ENCODE results near the gene RASA3.

RASA3 gene

GRCh38 chr13:114010401-114011101 lies 121.9 kb downstream of the RASA3 start:
- DNase-seq (ENCODE audit: low read depth in 4 of 4, low spot score in 1 of 4) = no peak

- DNase-seq (ENCODE audit: low read depth in 4 of 4, low spot score in 1 of 4) = no peak
Measured at GRCh38 chr13:114009590-114010400, 122.6 kb downstream of the RASA3 start.

- no peak for DNase-seq (ENCODE audit: low read depth in 4 of 4, low spot score in 1 of 4)
Measured at GRCh38 chr13:114008964-114009589, 123.3 kb downstream of the RASA3 start.

GRCh38 chr13:114007566-114007965 lies 124.9 kb downstream of the RASA3 start:
- DNase-seq (ENCODE audit: low read depth in 4 of 4, low spot score in 1 of 4) = no peak

GRCh38 chr13:114005206-114005724 lies 127.2 kb downstream of the RASA3 start:
- no peak for DNase-seq (ENCODE audit: low read depth in 4 of 4, low spot score in 1 of 4)

DNA sequence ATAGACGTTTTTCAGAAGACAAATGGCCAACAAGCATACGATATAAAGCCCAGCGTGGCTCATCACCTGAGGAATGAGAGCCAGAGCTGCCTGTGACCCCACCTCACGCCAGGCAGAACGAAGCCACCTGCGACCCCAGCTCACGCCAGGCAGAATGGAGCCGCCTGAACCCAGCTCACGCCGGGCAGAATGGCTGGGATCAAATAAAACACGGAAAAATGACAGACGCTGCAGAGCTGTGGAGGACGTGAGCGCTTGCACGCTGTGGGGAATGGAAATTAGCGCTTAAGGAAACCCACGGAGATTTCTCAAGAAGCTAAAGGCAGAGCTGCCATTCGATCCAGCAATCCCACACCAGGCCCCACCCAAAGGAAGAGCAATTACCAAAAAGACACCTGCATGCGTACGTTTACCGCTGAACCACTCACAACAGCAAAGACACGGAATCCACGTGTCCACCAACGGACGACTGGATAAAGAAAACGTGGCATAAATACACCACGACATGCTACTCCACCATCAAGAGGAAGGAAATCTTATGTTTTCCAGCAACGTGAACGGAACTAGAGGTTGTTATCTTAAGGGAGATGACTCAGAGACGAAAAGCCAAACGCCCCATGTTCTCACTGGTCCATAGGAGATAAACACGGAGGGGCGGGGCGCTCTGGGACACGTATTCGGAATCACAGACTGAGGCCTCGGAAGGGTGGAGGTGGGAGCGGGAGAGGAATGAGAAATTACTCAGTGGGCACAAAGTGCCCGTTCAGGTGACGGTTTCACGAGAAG lies 127.8 kb downstream of the RASA3 start:
- no peak for DNase-seq (ENCODE audit: low read depth in 4 of 4, low spot score in 1 of 4)

DNA sequence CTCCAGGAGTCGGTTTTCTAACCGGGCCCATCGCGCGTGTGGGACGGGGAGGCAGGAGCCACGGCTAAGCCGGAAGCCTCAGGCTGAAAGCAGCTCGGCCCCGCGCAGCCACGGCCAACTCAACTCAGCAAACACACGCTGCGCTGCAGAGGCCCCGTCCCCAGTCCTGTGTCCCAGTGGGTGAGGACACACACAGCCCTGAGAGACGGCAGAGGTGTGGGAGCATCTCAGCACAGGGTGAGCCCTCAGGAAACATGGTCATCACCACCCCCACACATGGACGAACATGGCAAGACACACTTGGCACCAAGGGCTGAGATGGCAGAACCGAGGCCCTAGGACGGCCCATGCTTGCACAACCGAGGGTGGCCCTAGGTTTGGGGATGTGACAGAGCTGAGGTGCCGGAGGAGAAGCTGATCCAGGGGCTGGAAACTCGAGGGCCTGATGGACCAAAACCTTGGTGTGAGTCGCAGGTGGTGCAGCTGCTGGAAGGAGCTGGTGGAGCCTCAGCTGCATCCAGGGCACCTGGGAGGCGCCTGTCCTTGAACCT lies 129.6 kb downstream of the RASA3 start:
- no peak for DNase-seq (ENCODE audit: low read depth in 4 of 4, low spot score in 1 of 4)

GRCh38 chr13:114002009-114002544 lies 130.3 kb downstream of the RASA3 start:
- DNase-seq (ENCODE audit: low read depth in 4 of 4, low spot score in 1 of 4) = no peak

DNA sequence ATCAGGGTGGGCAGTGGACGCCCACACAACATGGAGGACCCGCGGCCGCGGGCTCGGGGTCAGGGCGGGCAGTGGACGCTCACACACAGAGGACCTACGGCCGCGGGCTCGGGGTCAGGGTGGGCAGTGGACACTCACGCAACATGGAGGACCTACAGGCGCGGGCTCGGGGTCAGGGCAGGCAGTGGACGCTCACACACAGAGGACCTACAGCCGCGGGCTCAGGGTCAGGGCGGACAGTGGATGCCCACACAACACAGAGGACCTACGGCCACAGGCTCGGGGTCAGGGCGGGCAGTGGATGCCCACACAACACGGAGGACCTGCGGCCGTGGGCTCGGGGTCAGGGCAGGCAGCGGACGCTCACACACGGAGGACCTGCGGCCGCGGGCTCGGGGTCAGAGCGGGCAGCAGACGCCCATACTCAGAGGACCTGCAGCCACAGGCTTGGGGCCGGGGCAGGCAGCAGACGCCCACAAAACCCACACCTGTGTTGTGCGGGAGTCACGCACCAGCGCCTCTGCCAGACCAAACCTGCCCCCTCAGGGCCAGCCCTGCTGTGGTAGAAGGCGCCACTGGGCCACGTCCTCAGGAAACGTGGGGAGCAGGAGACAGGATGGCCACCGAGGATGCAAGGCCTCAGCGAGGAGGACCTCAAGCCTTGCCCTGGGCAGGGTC lies 131.0 kb downstream of the RASA3 start:
- DNase-seq (ENCODE audit: low read depth in 4 of 4, low spot score in 1 of 4) = no peak

DNA sequence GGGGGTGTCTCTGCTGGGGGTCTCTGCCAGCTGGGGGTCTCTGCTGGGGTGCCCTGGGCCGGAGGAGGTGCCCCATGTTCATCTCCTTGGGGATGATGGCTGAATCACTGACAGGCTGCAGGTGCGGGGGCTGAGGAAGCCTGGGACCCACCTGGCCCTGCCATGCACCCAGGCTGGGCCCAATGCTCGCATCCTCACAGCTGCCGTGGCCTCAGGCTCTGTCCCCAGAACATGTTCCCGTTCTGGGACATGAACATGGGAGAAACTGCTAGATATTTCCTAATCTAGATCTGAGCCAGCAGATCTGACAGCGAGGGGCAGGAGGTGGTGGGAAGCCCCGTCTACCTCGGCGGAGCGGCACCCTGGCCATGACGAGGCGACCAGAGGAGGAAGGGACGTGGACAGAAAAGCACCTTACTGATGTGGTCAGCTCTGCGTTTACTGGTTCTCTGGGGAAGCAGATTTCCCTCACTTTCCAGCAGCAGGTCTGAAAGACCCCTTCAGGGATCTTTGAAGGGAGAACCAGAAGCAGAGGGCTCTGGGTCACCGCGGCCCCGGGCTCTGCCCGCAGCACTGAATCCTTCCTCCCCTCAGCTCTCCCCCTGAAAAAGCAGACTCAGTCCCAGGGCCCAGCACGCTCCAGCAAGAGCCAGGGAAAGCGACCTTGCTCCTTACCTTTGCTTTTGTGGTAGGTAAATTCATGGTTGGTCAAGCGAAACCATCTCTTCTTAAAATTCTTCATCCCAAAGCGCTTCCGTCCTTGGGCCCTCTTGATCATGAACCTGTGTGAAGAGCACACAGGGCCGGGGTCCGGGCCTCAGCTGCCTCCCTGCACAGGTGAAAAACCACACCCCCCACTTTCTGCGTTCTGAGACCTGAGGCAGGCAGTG lies 132.0 kb downstream of the RASA3 start:
- DNase-seq (ENCODE audit: low read depth in 4 of 4, low spot score in 1 of 4) = no peak

- no peak for DNase-seq (ENCODE audit: low read depth in 4 of 4, low spot score in 1 of 4)
Measured at GRCh38 chr13:113999618-113999910, 132.9 kb downstream of the RASA3 start.

DNA sequence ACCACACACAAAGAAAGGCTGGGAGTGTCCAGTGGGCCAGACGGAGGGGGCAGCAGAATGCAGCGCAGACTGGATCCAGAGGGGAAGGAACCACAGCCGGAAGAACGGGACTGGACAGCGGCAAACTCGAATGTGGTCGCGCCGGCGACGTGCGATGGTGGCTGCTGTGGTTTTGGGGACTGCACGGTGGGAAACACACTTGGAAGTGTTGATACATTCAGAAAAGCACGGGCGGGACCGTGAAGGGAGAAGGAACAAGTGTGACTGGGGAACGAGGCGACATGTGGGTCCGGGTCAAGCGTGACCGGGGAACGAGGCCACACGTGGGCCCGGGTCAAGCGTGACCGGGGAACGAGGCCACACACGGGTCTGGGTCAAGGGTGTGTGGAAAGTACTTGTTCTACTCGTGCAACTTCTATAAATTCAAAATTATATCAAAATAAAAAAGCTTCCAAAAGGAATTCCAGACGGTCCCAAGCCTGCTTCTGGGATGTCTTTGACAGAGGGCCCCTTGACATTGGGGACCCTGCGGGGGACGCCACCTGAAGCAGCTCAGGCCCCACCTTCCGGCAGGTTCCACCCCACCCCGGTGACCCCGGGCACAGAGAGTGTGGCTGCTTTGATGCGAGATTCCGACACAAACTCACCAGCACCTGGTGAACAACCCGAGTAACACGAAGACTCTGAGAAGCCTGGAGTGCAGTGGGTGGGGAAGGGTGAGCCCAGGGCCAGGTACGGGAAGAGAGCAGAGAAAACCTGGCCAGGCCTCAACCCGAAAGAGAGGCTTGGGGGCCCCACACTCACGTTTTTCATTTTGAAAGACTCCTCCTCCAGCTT lies 133.4 kb downstream of the RASA3 start:
- DNase-seq (ENCODE audit: low read depth in 4 of 4, low spot score in 1 of 4) = no peak

DNA sequence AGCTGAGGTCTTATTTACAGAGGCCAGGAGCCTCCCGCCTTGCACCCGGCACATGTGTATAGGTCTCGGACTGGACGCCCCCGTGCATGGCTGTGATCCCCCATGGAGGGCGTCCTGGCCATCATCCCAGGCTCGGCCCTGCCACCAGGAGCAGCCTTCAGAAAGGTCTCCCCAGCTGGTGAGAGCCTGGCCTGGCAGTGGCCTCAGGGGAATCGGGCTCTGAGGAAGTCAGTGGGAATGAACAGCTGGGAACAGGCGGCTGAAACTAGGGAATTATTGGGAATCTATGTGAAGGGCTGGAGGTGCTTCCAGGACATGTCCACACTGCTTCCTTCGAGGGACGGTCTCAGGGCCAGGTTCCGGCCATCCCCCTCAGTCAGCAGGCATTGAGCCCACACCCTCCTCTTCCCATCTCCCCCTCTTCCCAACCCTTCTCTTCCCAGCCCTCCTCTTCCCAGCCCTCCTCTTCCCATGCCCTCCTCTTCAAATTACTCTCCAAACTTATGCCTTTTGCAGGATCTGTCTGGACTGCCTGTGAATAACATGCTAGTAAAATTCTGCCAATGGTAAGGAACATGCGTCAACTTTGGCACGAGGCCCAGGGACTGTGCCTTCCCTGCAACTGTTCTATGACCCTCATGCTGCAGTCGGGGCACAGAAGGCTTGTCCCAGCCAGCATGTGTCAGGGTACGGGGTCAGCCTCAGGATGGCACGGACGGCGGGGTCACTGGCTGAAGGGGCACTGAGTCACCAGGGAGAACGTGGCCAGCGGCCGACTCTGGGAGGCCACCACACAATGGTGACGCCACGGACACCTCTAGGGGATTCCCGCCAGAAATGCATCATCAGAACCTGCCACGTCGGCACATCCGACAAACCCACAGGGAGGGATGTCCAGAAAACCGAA lies 134.3 kb downstream of the RASA3 start:
- no peak for DNase-seq (ENCODE audit: low read depth in 4 of 4, low spot score in 1 of 4)

GRCh38 chr13:113996912-113997745 lies 135.3 kb downstream of the RASA3 start:
- DNase-seq (ENCODE audit: low read depth in 4 of 4, low spot score in 1 of 4) = no peak

- DNase-seq (ENCODE audit: low read depth in 4 of 4, low spot score in 1 of 4) = no peak
Measured at GRCh38 chr13:113996081-113996911, 136.1 kb downstream of the RASA3 start.

All from stimulated activated CD4-positive, alpha-beta T cell treated with anti-CD3 and anti-CD28 coated beads, Interleukin-1b, Interleukin-23, amount 100 ng/mL, for 24 hours (primary cell).